CD4-positive, alpha-beta memory T cell (primary cell): Measurements from ENCODE around the gene CHD9. TPM values are rescaled to one million over a fixed set of nuclear protein-coding genes. Genes with fewer than 3 reads are reported as not detected.

ENCODE experiments used
- CTCF ChIA-PET: fragments of 350-600 bp; sonication (Branson Sonifier 250); formaldehyde crosslinking; loops from one replicate; lab custom pipeline; 2021; ENCODE audit warnings: inconsistent platforms; ENCODE audit not compliant: partially characterized antibody; lab: Charles Lee
- POLR2A ChIA-PET: fragments of 350-600 bp; sonication (Branson Sonifier 250); formaldehyde crosslinking; loops from one replicate; lab custom pipeline; 2021; ENCODE audit not compliant: partially characterized antibody; lab: Charles Lee
- DNase-seq, 5 donors: peaks; one replicate each; pipeline versions ENCODE4 v3.0.0 to v3.0.0-alpha.2; 2020 to 2022; ENCODE audit warnings: mixed read lengths in 1 of 5
- H3K27ac ChIP-seq: one replicate; pipeline ENCODE4 v1.7.0; 2013; ENCODE audit warnings: low read depth, low read length
- H3K27me3 ChIP-seq: 2 replicates; pipeline ENCODE4 v1.7.0; 2013; ENCODE audit warnings: mild to moderate bottlenecking, low read length, moderate library complexity; ENCODE audit not compliant: insufficient read depth
- H3K36me3 ChIP-seq: 2 replicates; pipeline ENCODE4 v1.7.0; 2013; ENCODE audit warnings: mild to moderate bottlenecking, low read length, moderate library complexity; ENCODE audit not compliant: insufficient read depth
- H3K4me1 ChIP-seq: 2 replicates; pipeline ENCODE4 v1.7.0; 2013; ENCODE audit warnings: mild to moderate bottlenecking, low read length, moderate library complexity; ENCODE audit not compliant: insufficient read depth
- H3K4me3 ChIP-seq, 2 donors: one replicate each; pipeline ENCODE4 v1.7.0; 2013; ENCODE audit warnings: low read length in 2 of 2, mild to moderate bottlenecking in 1 of 2
- H3K9me3 ChIP-seq, 2 donors: one replicate each; pipeline ENCODE4 v1.7.0; 2013; ENCODE audit warnings: low read length in 2 of 2, control low read depth in 1 of 2; ENCODE audit not compliant: control insufficient read depth in 1 of 2
- H3K27ac Mint-ChIP-seq, 7 donors: one replicate each; pipeline ENCODE4 v1.8.0; 2020 to 2021; ENCODE audit warnings: mixed read lengths in 7 of 7, mild to moderate bottlenecking in 6 of 7, inconsistent platforms in 3 of 7, moderate library complexity in 3 of 7
- H3K27me3 Mint-ChIP-seq, 2 donors: one replicate each; pipeline ENCODE4 v1.8.0; 2020 to 2021; ENCODE audit warnings: mixed read lengths in 2 of 2
- H3K36me3 Mint-ChIP-seq, 2 donors: one replicate each; pipeline ENCODE4 v1.8.0; 2020 to 2021; ENCODE audit warnings: mixed read lengths in 2 of 2, inconsistent platforms in 1 of 2, mild to moderate bottlenecking in 1 of 2
- H3K4me1 Mint-ChIP-seq, 4 donors: one replicate each; pipeline ENCODE4 v1.8.0; 2020 to 2021; ENCODE audit warnings: mixed read lengths in 4 of 4, mild to moderate bottlenecking in 1 of 4
- H3K4me3 Mint-ChIP-seq, 8 donors: one replicate each; pipeline ENCODE4 v1.8.0; 2020 to 2021; ENCODE audit warnings: mixed read lengths in 8 of 8, mild to moderate bottlenecking in 7 of 8, moderate library complexity in 6 of 8, inconsistent platforms in 3 of 8
- H3K9me3 Mint-ChIP-seq, 8 donors: one replicate each; pipeline ENCODE4 v1.8.0; 2020 to 2021; ENCODE audit warnings: mixed read lengths in 8 of 8, mild to moderate bottlenecking in 5 of 8, inconsistent platforms in 3 of 8, moderate library complexity in 1 of 8
- intact Hi-C: fragments of 100-400 bp; cut with micrococcal nuclease; formaldehyde crosslinking; loops from one replicate; pipeline ENCODE4 v1.15.1; 2023
- polyA plus RNA-seq, 2 donors: library from polyadenylated mRNA; unstranded; fragments of 300-500 nt; fragmentation: Illumina TruSeq; gene quantifications; one replicate each; pipeline ENCODE4 v1.2.3, GENCODE V29; 2021
- total RNA-seq, 2 experiments: library from RNA; stranded (reverse); gene quantifications; one replicate each; pipeline ENCODE4 v1.2.3, GENCODE V29; 2021

The CHD9 gene
- total and polyA plus RNA-seq, 4 experiments from 2014 or later: 22.9 to 49.7 (median 39.5) TPM

GRCh38 chr16:53121043-53121620 is 66.3 kb downstream of the CHD9 start:
- no peak overlapping the region for H3K27ac ChIP-seq
- H3K4me1 ChIP-seq: no peaks in the 10 kb centered on the region
- Mint-ChIP-seq H3K27me3 (no peaks in the 10 kb centered on the region), H3K4me3 (no peak overlapping the region), H3K27ac (peak overlapping the region in 6 of 7 donors; percentile 13 to 72 (median 30)), H3K9me3 (peaks cover 0 to 2% (median 0%) of the 10 kb centered on the region in 8 donors), H3K36me3 (no peaks in the 10 kb centered on the region), H3K4me1 (peaks cover 0 to 7% (median 2%) of the 10 kb centered on the region in 4 donors)
- no peak overlapping the region for H3K4me3 ChIP-seq
- ChIA-PET POLR2A (interaction anchor here (1.2 kb wide), 1 partner anchor 9 kb away, joined by 4 read pairs; no protein-coding TSS in a partner anchor), CTCF (no interaction called here)
- no peaks in the 10 kb centered on the region for H3K36me3 ChIP-seq
- no peak for DNase-seq
- H3K27me3 ChIP-seq: no peaks in the 10 kb centered on the region
- intact Hi-C loops: no loop called here
- H3K9me3 ChIP-seq: no peaks in the 10 kb centered on the region

GRCh38 chr16:53121661-53122060 is 66.9 kb downstream of the CHD9 start:
- ChIA-PET POLR2A (interaction anchor here (1.2 kb wide), 1 partner anchor 9 kb away, joined by 4 read pairs; no protein-coding TSS in a partner anchor), CTCF (no interaction called here)
- H3K36me3 Mint-ChIP-seq: no peaks in the 10 kb centered on the region
- no peaks in the 10 kb centered on the region for H3K9me3 ChIP-seq
- no peaks in the 10 kb centered on the region for H3K4me1 ChIP-seq
- no peak overlapping the region for H3K27ac ChIP-seq
- H3K4me3 ChIP-seq: no peak overlapping the region
- peak overlapping the region; percentile 2 to 72 (median 27) for H3K27ac Mint-ChIP-seq
- no peaks in the 10 kb centered on the region for H3K36me3 ChIP-seq
- no peaks in the 10 kb centered on the region for H3K27me3 Mint-ChIP-seq
- DNase-seq: no peak
- intact Hi-C loops: no loop called here
- peaks cover 0 to 7% (median 3%) of the 10 kb centered on the region in 4 donors for H3K4me1 Mint-ChIP-seq
- peaks cover 0 to 2% (median 0%) of the 10 kb centered on the region in 8 donors for H3K9me3 Mint-ChIP-seq
- H3K27me3 ChIP-seq: no peaks in the 10 kb centered on the region
- H3K4me3 Mint-ChIP-seq: no peak overlapping the region

- DNase-seq: no peak
- no peaks in the 10 kb centered on the region for H3K27me3 ChIP-seq
- H3K27ac ChIP-seq: no peak overlapping the region
- no peak overlapping the region for H3K4me3 ChIP-seq
- Mint-ChIP-seq H3K27ac (peak overlapping the region in 2 of 7 donors; percentile 34 to 62), H3K27me3 (no peaks in the 10 kb centered on the region), H3K4me1 (peaks cover under 1 to 7% (median 3%) of the 10 kb centered on the region in 4 donors), H3K4me3 (no peak overlapping the region), H3K36me3 (no peaks in the 10 kb centered on the region), H3K9me3 (peaks cover 0 to 2% (median 0%) of the 10 kb centered on the region in 8 donors)
- CTCF ChIA-PET: no interaction called here
- POLR2A ChIA-PET: no interaction called here
- intact Hi-C loops: no loop called here
- H3K4me1 ChIP-seq: no peaks in the 10 kb centered on the region
- no peaks in the 10 kb centered on the region for H3K36me3 ChIP-seq
- H3K9me3 ChIP-seq: no peaks in the 10 kb centered on the region
Measured at GRCh38 chr16:53123747-53124146, 69.0 kb downstream of the CHD9 start.

GRCh38 chr16:53126390-53126789 is 71.6 kb downstream of the CHD9 start:
- H3K36me3 ChIP-seq: no peaks in the 10 kb centered on the region
- Mint-ChIP-seq H3K27me3 (no peaks in the 10 kb centered on the region), H3K27ac (peak overlapping the region in 1 of 7 donors; percentile 68), H3K4me3 (no peak overlapping the region), H3K4me1 (peaks cover 7 to 14% (median 10%) of the 10 kb centered on the region in 4 donors), H3K36me3 (peaks cover 0 to 2% of the 10 kb centered on the region in 2 donors), H3K9me3 (peaks cover 0 to 2% (median 0%) of the 10 kb centered on the region in 8 donors)
- no peaks in the 10 kb centered on the region for H3K27me3 ChIP-seq
- intact Hi-C loops: no loop called here
- no peak overlapping the region for H3K4me3 ChIP-seq
- no peak overlapping the region for H3K27ac ChIP-seq
- no peak for DNase-seq
- POLR2A ChIA-PET: no interaction called here
- no peaks in the 10 kb centered on the region for H3K4me1 ChIP-seq
- CTCF ChIA-PET: interaction anchor here (0.8 kb wide), 1 partner anchor 71 kb away, joined by 5 read pairs; the partner anchor contains the start of gene CHD9
- H3K9me3 ChIP-seq: no peaks in the 10 kb centered on the region

- Mint-ChIP-seq H3K27ac (peak overlapping the region; percentile 80 to 96 (median 86)), H3K9me3 (peaks cover 0 to 1% (median 0%) of the 10 kb centered on the region in 8 donors), H3K4me1 (peaks cover 9 to 14% (median 11%) of the 10 kb centered on the region in 4 donors), H3K4me3 (peak overlapping the region; percentile 73 to 91 (median 84)), H3K27me3 (no peaks in the 10 kb centered on the region), H3K36me3 (peaks cover 0 to 4% of the 10 kb centered on the region in 2 donors)
- DNase-seq: peak in 2 of 5 donors; percentile 1 to 4
- H3K27me3 ChIP-seq: no peaks in the 10 kb centered on the region
- no peaks in the 10 kb centered on the region for H3K36me3 ChIP-seq
- H3K4me1 ChIP-seq: peaks cover 8% of the 10 kb centered on the region
- POLR2A ChIA-PET: interaction anchor here (0.9 to 2.1 kb wide), 7 partner anchors 8 to 328 kb away, joined by 3 to 20 read pairs (median 4); partner anchors contain the start of genes CHD9 and RBL2
- CTCF ChIA-PET: interaction anchor here (0.8 to 2.3 kb wide), 10 partner anchors 8 to 74 kb away, joined by 3 to 17 read pairs (median 4); partner anchors contain the start of gene CHD9
- H3K9me3 ChIP-seq: no peaks in the 10 kb centered on the region
- peak overlapping the region; percentile 36 to 64 for H3K4me3 ChIP-seq
- H3K27ac ChIP-seq: peak overlapping the region; percentile 55
- intact Hi-C loops: loop anchor here (1.0 to 5.0 kb wide), 10 partner anchors 30 to 573 kb away; partner anchors contain the start of genes AKTIP and RPGRIP1L
Measured at GRCh38 chr16:53129281-53130158, 74.7 kb downstream of the CHD9 start.

- peak overlapping the region; percentile 80 to 96 (median 86) for H3K27ac Mint-ChIP-seq
- H3K4me3 Mint-ChIP-seq: peak overlapping the region; percentile 74 to 91 (median 84)
- H3K27ac ChIP-seq: peak overlapping the region; percentile 55
- POLR2A ChIA-PET: interaction anchor here (0.9 to 2.1 kb wide), 7 partner anchors 9 to 327 kb away, joined by 3 to 20 read pairs (median 4); partner anchors contain the start of genes CHD9 and RBL2
- peaks cover 0 to 1% (median 0%) of the 10 kb centered on the region in 8 donors for H3K9me3 Mint-ChIP-seq
- no peaks in the 10 kb centered on the region for H3K36me3 ChIP-seq
- peaks cover 0 to 4% of the 10 kb centered on the region in 2 donors for H3K36me3 Mint-ChIP-seq
- H3K4me1 Mint-ChIP-seq: peaks cover 9 to 19% (median 14%) of the 10 kb centered on the region in 4 donors
- H3K27me3 Mint-ChIP-seq: no peaks in the 10 kb centered on the region
- DNase-seq: peak; percentile 95 to 96 (median 96)
- no peaks in the 10 kb centered on the region for H3K9me3 ChIP-seq
- H3K27me3 ChIP-seq: no peaks in the 10 kb centered on the region
- H3K4me3 ChIP-seq: peak overlapping the region; percentile 36 to 64
- peaks cover 8% of the 10 kb centered on the region for H3K4me1 ChIP-seq
- CTCF ChIA-PET: interaction anchor here (0.8 to 2.3 kb wide), 9 partner anchors 10 to 75 kb away, joined by 3 to 17 read pairs (median 4); partner anchors contain the start of gene CHD9
- intact Hi-C loops: loop anchor here (1.0 to 5.0 kb wide), 10 partner anchors 30 to 572 kb away; partner anchors contain the start of genes AKTIP and RPGRIP1L
Measured at GRCh38 chr16:53130159-53131049, 75.6 kb downstream of the CHD9 start.
